Large intestine (tissue), 3 donors: ENCODE measurements around the gene HTR3D. TPM values are rescaled to one million over a fixed set of nuclear protein-coding genes. Genes with fewer than 3 reads are reported as not detected.

Source experiments
- DNase-seq, 2 donors: peaks; one replicate each; pipeline versions ENCODE4 v3.0.0 to v3.0.0-alpha.2; 2013
- H3K27ac ChIP-seq: one replicate; pipeline ENCODE4 v1.5.1; 2013; ENCODE audit warnings: low read length
- H3K27me3 ChIP-seq: 2 replicates; pipeline ENCODE4 v1.6.1; 2013; ENCODE audit warnings: low read length; ENCODE audit not compliant: control insufficient read depth, insufficient read depth
- H3K36me3 ChIP-seq: 2 replicates; pipeline ENCODE4 v1.6.1; 2013; ENCODE audit warnings: low read length; ENCODE audit not compliant: control insufficient read depth, insufficient read depth
- H3K4me1 ChIP-seq: one replicate; pipeline ENCODE4 v1.6.1; 2013; ENCODE audit warnings: low read length; ENCODE audit not compliant: control insufficient read depth, insufficient read depth
- H3K4me3 ChIP-seq: one replicate; pipeline ENCODE4 v1.5.1; 2013; ENCODE audit warnings: low read length
- H3K9me3 ChIP-seq: one replicate; pipeline ENCODE4 v1.6.1; 2013; ENCODE audit warnings: mild to moderate bottlenecking, low read depth, low read length, moderate library complexity; ENCODE audit not compliant: control insufficient read depth
- WGBS: methylation state at CpG from one replicate; pipeline ENCODE4 v1.1.5; 2013; ENCODE audit warnings: low lambda C conversion rate; ENCODE audit not compliant: insufficient coverage; 5-methylcytosine and 5-hydroxymethylcytosine counted together
- polyA plus RNA-seq: library from polyadenylated mRNA; unstranded; fragments of 120-200 nt; gene quantifications from one replicate; pipeline ENCODE4 v1.2.1, GENCODE V29; 2013

HTR3D gene
- polyA plus RNA-seq, 1 donor: not detected

DNA sequence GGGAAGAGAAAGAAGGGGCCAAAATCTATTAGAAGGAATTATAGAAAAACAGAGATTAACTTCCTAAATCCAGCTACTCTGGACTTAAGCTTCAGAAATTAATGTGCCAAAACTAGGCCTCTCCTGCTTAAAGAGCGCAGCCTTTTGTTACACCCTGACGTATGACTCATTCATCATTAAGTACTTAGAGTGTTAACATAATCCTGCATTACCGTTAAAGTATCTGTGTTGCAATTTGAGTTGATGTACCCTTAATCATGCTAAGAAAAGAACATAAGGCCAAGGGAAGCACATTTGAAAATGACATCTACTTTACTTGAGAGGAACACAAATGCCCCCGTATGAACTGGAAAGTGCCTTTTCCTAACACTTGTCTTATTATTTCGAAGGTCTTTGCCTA, 7.9 kb downstream of the HTR3D start:
- no peaks in the 10 kb centered on the region for H3K36me3 ChIP-seq
- DNase-seq: no peak
- no peaks in the 10 kb centered on the region for H3K4me1 ChIP-seq
- H3K9me3 ChIP-seq: no peaks in the 10 kb centered on the region
- no peaks in the 10 kb centered on the region for H3K27me3 ChIP-seq
- no peak overlapping the region for H3K27ac ChIP-seq
- no peak overlapping the region for H3K4me3 ChIP-seq
- WGBS: no CpG with 5 or more reads among the region's 5 CpGs

DNA sequence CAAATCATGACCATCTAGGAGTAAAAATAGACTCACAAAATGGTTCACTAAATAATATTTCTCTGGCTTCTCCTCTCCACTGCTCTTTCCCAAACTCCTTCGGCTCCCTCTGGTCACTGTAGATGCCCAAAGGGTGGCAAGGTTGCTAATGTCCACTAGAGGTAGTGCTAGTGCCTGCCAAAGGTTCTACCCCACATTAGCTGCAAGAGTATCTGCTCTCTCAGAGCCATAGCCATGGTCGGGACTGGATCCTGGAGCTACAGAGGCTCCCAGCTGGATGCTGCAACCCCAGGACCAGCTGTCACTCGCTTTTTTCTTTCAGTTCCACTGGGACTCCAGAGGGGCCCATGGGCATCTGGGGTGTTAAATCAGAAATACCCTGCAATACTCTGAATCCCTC, 8.5 kb downstream of the HTR3D start:
- no CpG with 5 or more reads among the region's 3 CpGs for WGBS
- Histone ChIP-seq H3K4me3 (no peak overlapping the region), H3K9me3 (no peaks in the 10 kb centered on the region), H3K4me1 (no peaks in the 10 kb centered on the region), H3K36me3 (no peaks in the 10 kb centered on the region), H3K27me3 (no peaks in the 10 kb centered on the region), H3K27ac (no peak overlapping the region)
- no peak for DNase-seq

- Histone ChIP-seq H3K4me1 (no peaks in the 10 kb centered on the region), H3K4me3 (no peak overlapping the region), H3K27me3 (no peaks in the 10 kb centered on the region), H3K27ac (no peak overlapping the region), H3K9me3 (no peaks in the 10 kb centered on the region), H3K36me3 (no peaks in the 10 kb centered on the region)
- DNase-seq: no peak
- WGBS: no CpG with 5 or more reads among the region's 1 CpG
Measured at GRCh38 chr3:184042617-184043016, 11.1 kb downstream of the HTR3D start.

DNA sequence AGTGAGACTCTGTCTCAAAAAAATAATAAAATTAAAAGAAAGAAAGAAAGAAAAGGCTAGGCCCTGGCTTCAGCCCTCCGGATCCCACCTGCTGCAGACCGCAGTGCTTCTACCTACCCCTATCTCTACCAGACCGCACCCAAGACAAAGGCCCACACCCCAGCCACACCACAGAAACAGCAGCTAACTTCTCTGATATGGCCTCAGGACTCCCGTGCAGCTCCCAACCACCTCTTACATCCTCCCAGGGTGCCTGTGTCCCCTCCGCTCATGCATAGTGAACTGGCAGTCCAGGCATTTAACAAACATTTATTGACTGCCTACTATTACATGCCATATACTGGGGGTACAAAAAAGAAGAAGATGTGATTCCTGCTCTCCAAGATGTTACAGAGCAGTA, 14.5 kb downstream of the HTR3D start:
- Histone ChIP-seq H3K4me3 (no peak overlapping the region), H3K27ac (no peak overlapping the region), H3K27me3 (no peaks in the 10 kb centered on the region), H3K36me3 (no peaks in the 10 kb centered on the region), H3K9me3 (no peaks in the 10 kb centered on the region), H3K4me1 (no peaks in the 10 kb centered on the region)
- WGBS: no CpG with 5 or more reads among the region's 5 CpGs
- no peak for DNase-seq

- Histone ChIP-seq H3K4me1 (no peaks in the 10 kb centered on the region), H3K27ac (no peak overlapping the region), H3K36me3 (no peaks in the 10 kb centered on the region), H3K9me3 (no peaks in the 10 kb centered on the region), H3K4me3 (no peak overlapping the region), H3K27me3 (peaks cover 2% of the 10 kb centered on the region)
- no peak for DNase-seq
- 93% methylated on average over 6 of the region's 7 CpGs for WGBS
Measured at GRCh38 chr3:184050217-184050847, 18.8 kb downstream of the HTR3D start.

DNA sequence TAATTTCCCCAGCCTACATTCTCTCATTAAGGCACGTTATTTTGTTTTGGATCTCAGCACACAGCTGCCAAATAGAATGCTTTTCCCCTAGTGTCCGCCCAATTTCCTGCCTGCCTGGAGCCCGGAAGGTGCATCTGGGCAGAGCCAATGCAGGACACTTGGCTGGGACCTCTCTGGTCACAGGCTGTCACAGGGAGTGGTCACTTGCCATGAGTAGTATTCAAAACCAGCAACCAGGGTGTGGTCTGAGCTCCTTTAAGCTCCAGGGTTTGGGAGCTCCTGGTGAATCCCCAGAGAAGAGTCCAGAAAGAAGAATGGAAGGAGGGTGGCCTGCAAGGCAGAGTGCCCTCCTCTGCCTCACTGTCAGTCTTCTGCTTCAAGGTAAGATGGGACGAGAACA, 21.2 kb downstream of the HTR3D start, which contains the start of gene HTR3C:
Gene HTR3C (plus strand): TSS at position 281 of the 400 bp plus-strand sequence. CDS start 34 bp downstream, at position 315.
- no peak for DNase-seq
- WGBS: no CpG with 5 or more reads among the region's 4 CpGs
- no peaks in the 10 kb centered on the region for H3K36me3 ChIP-seq
- H3K4me1 ChIP-seq: no peaks in the 10 kb centered on the region
- no peaks in the 10 kb centered on the region for H3K9me3 ChIP-seq
- peaks cover 2% of the 10 kb centered on the region for H3K27me3 ChIP-seq
- no peak within 1 kb of the TSS for H3K4me3 ChIP-seq
- H3K27ac ChIP-seq: no peak within 1 kb of the TSS

- H3K4me3 ChIP-seq: no peak overlapping the region
- H3K4me1 ChIP-seq: no peaks in the 10 kb centered on the region
- H3K27ac ChIP-seq: no peak overlapping the region
- H3K9me3 ChIP-seq: no peaks in the 10 kb centered on the region
- no peaks in the 10 kb centered on the region for H3K27me3 ChIP-seq
- WGBS: no CpG with 5 or more reads among the region's 9 CpGs
- no peaks in the 10 kb centered on the region for H3K36me3 ChIP-seq
- no peak for DNase-seq
Measured at GRCh38 chr3:184058029-184058428, 26.5 kb downstream of the HTR3D start.

DNA sequence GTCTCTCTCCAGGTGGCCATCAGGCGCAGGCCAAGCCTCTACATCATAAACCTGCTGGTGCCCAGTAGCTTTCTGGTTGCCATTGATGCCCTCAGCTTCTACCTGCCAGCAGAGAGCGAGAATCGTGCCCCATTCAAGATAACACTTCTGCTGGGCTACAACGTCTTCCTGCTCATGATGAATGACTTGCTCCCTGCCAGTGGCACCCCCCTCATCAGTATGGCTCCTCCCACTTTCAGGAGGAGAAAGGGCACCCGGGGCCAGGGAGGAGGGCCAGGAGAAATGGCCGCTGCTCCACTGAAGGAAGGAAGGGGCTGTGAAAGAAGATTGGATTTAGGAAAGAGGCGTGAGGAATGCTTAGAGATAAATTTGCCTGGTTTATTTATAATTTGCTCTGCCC, 27.9 kb downstream of the HTR3D start:
- WGBS: 80% methylated on average over 1 of the region's 7 CpGs
- Histone ChIP-seq H3K36me3 (no peaks in the 10 kb centered on the region), H3K27ac (no peak overlapping the region), H3K27me3 (no peaks in the 10 kb centered on the region), H3K9me3 (no peaks in the 10 kb centered on the region), H3K4me1 (no peaks in the 10 kb centered on the region), H3K4me3 (no peak overlapping the region)
- no peak for DNase-seq

GRCh38 chr3:184062637-184063036, 31.1 kb downstream of the HTR3D start:
- no peak for DNase-seq
- Histone ChIP-seq H3K4me1 (no peaks in the 10 kb centered on the region), H3K9me3 (no peaks in the 10 kb centered on the region), H3K27ac (no peak overlapping the region), H3K36me3 (no peaks in the 10 kb centered on the region), H3K4me3 (no peak overlapping the region), H3K27me3 (no peaks in the 10 kb centered on the region)

DNA sequence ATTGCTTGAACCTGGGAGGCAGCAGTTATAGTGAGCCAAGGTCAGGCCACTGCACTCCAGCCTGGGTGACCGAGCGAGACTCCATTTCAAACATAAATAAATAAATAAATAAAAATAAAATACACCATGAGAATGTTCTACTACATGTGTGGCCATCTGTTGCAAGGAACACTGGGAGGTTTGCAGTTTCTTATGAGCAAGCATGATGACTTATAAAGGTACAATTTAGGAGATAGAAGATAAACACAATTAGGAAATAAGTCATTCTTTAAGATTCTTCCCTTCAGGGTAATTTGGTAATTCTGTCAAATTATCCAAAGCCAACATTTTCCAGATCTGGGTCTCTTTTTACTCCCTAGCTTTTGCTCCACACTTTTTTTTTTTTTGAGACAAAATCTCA, 34.7 kb downstream of the HTR3D start:
- H3K4me3 ChIP-seq: no peak overlapping the region
- H3K27me3 ChIP-seq: no peaks in the 10 kb centered on the region
- no peaks in the 10 kb centered on the region for H3K4me1 ChIP-seq
- no peaks in the 10 kb centered on the region for H3K36me3 ChIP-seq
- no CpG with 5 or more reads among the region's 2 CpGs for WGBS
- no peak for DNase-seq
- no peak overlapping the region for H3K27ac ChIP-seq
- H3K9me3 ChIP-seq: no peaks in the 10 kb centered on the region

GRCh38 chr3:184067573-184068055, 36.1 kb downstream of the HTR3D start:
- H3K4me3 ChIP-seq: no peak overlapping the region
- no CpG with 5 or more reads among the region's 6 CpGs for WGBS

More at GRCh38 chr3:184067573-184068055, 36.1 kb downstream of the HTR3D start:
- H3K9me3 ChIP-seq: no peaks in the 10 kb centered on the region
- DNase-seq: no peak
- no peaks in the 10 kb centered on the region for H3K27me3 ChIP-seq
- H3K27ac ChIP-seq: no peak overlapping the region
- H3K36me3 ChIP-seq: no peaks in the 10 kb centered on the region
- H3K4me1 ChIP-seq: no peaks in the 10 kb centered on the region
